ENCODE measurements around the gene KLF2. TPM values are rescaled to one million over a fixed set of nuclear protein-coding genes. Genes with fewer than 3 reads are reported as not detected.

The KLF2 gene
- total RNA-seq, 4 donors from 2014 or later = 64.9 to 74.1 (median 68.5) TPM

GRCh38 chr19:16373079-16373478, 48.5 kb downstream of the KLF2 start:
- intact Hi-C loops (cut with DNase I) = no loop called here
- Histone ChIP-seq H3K27ac (replicated peaks in 1 of 4) (peak overlapping the region; percentile 42 to 77 (median 62)), H3K4me1 (peaks cover 47 to 70% (median 59%) of the 10 kb centered on the region in 4 donors), H3K4me3 (no peak overlapping the region), H3K36me3 (peaks cover 16 to 60% (median 46%) of the 10 kb centered on the region in 4 donors), H3K9me3 (no peaks in the 10 kb centered on the region), H3K27me3 (no peaks in the 10 kb centered on the region)
- TF ChIP-seq POLR2AphosphoS5 (IDR thresholded peaks at IDR 0.05) (no peak), EP300 (IDR thresholded peaks at IDR 0.05) (no peak), POLR2A (IDR thresholded peaks at IDR 0.05; ENCODE audit: low read depth) (no peak)
- TF ChIP-seq, protein P1, sequence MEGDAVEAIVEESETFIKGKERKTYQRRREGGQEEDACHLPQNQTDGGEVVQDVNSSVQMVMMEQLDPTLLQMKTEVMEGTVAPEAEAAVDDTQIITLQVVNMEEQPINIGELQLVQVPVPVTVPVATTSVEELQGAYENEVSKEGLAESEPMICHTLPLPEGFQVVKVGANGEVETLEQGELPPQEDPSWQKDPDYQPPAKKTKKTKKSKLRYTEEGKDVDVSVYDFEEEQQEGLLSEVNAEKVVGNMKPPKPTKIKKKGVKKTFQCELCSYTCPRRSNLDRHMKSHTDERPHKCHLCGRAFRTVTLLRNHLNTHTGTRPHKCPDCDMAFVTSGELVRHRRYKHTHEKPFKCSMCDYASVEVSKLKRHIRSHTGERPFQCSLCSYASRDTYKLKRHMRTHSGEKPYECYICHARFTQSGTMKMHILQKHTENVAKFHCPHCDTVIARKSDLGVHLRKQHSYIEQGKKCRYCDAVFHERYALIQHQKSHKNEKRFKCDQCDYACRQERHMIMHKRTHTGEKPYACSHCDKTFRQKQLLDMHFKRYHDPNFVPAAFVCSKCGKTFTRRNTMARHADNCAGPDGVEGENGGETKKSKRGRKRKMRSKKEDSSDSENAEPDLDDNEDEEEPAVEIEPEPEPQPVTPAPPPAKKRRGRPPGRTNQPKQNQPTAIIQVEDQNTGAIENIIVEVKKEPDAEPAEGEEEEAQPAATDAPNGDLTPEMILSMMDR (IDR thresholded peaks at IDR 0.05) = no peak
- WGBS = 87% methylated on average over 12 of the region's 12 CpGs
- DNase-seq (ENCODE audit: extremely low spot score) = no peak

- no peaks in the 10 kb centered on the region for H3K9me3 ChIP-seq
- peaks cover 16 to 60% (median 49%) of the 10 kb centered on the region in 4 donors for H3K36me3 ChIP-seq
- intact Hi-C loops (cut with DNase I) = no loop called here
- peak overlapping the region; percentile 42 to 77 (median 62) for H3K27ac ChIP-seq (replicated peaks in 1 of 4)
- no peak for DNase-seq (ENCODE audit: extremely low spot score)
- no peak for TF ChIP-seq EP300 (IDR thresholded peaks at IDR 0.05)
- TF ChIP-seq POLR2AphosphoS5 (IDR thresholded peaks at IDR 0.05) = peak; percentile 34 to 76
- H3K4me1 ChIP-seq = peaks cover 47 to 70% (median 59%) of the 10 kb centered on the region in 4 donors
- WGBS = 59% methylated on average over 12 of the region's 12 CpGs
- H3K27me3 ChIP-seq = no peaks in the 10 kb centered on the region
- H3K4me3 ChIP-seq = no peak overlapping the region
Observed at GRCh38 chr19:16373532-16373931, 48.9 kb downstream of the KLF2 start.

DNA sequence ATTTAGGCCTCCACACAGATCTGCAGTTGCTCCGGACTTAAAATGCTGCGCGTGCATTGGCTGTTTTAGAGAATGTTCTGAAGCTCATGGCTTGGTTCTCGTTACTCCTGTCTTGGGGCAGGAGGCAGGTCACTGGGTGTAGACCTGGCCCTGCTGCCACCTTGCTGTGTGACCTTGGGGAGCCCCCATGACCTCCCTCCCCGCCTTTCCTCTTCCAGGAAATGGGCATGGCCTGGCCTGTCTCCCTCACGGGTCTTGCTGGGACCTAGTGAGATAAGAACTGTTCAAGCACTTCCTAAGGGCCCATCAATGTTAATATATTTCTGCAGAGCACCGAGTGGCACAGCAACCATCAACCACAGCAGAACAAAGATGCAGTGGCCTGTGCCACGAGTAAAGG, 49.4 kb downstream of the KLF2 start:
- H3K27ac ChIP-seq (replicated peaks in 1 of 4) = peak overlapping the region in 3 of 4 donors; percentile 27 to 77 (median 63)
- H3K9me3 ChIP-seq = no peaks in the 10 kb centered on the region
- 71% methylated on average over 7 of the region's 8 CpGs for WGBS
- DNase-seq (ENCODE audit: extremely low spot score) = no peak
- H3K4me3 ChIP-seq = no peak overlapping the region
- peaks cover 47 to 70% (median 59%) of the 10 kb centered on the region in 4 donors for H3K4me1 ChIP-seq
- intact Hi-C loops (cut with DNase I) = no loop called here
- peaks cover 16 to 60% (median 49%) of the 10 kb centered on the region in 4 donors for H3K36me3 ChIP-seq
- TF ChIP-seq, protein P1 (IDR thresholded peaks at IDR 0.05) = no peak
- TF ChIP-seq EP300 (IDR thresholded peaks at IDR 0.05) = no peak
- no peak for TF ChIP-seq POLR2A (IDR thresholded peaks at IDR 0.05; ENCODE audit: low read depth)
- TF ChIP-seq POLR2AphosphoS5 (IDR thresholded peaks at IDR 0.05) = no peak
- no peaks in the 10 kb centered on the region for H3K27me3 ChIP-seq

DNA sequence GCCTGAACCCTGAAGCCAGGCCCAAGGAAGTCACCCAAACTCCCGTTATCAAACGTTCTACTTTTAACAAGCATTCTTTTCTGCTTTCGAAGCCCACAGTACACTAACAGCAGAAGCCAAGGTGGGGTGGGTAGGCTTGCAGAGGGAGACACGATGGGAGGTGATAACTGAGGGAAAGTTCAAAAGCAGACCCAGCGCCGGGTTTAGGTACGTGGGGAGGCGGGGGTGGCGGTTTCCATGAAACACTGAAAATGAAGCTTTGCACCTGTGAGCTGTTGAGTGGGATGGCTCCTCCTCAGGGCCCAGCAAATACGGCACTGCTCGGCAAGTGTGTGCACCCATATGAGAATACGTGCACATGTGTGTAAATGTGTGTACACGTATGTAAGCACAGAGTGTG, 49.8 kb downstream of the KLF2 start:
- peaks cover 47 to 69% (median 58%) of the 10 kb centered on the region in 4 donors for H3K4me1 ChIP-seq

GRCh38 chr19:16375157-16375935, 50.7 kb downstream of the KLF2 start:
- 97% methylated on average over 14 of the region's 14 CpGs for WGBS
- H3K4me1 ChIP-seq = peaks cover 44 to 62% (median 54%) of the 10 kb centered on the region in 4 donors
- peaks cover 16 to 59% (median 49%) of the 10 kb centered on the region in 4 donors for H3K36me3 ChIP-seq
- intact Hi-C loops (cut with DNase I) = no loop called here
- DNase-seq (ENCODE audit: extremely low spot score) = no peak
- H3K4me3 ChIP-seq = no peak overlapping the region
- H3K27ac ChIP-seq (replicated peaks in 1 of 4) = no peak overlapping the region
- no peaks in the 10 kb centered on the region for H3K27me3 ChIP-seq
- H3K9me3 ChIP-seq = no peaks in the 10 kb centered on the region
- no peak for TF ChIP-seq POLR2A (IDR thresholded peaks at IDR 0.05; ENCODE audit: low read depth)
- TF ChIP-seq, protein P1 (IDR thresholded peaks at IDR 0.05) = no peak
- no peak for TF ChIP-seq POLR2AphosphoS5 (IDR thresholded peaks at IDR 0.05)
- no peak for TF ChIP-seq EP300 (IDR thresholded peaks at IDR 0.05)

More for the DNA sequence above, 49.8 kb downstream of the KLF2 start:
- peaks cover 16 to 60% (median 49%) of the 10 kb centered on the region in 4 donors for H3K36me3 ChIP-seq
- H3K27me3 ChIP-seq = no peaks in the 10 kb centered on the region
- no peaks in the 10 kb centered on the region for H3K9me3 ChIP-seq
- TF ChIP-seq POLR2AphosphoS5 (IDR thresholded peaks at IDR 0.05) (no peak), EP300 (IDR thresholded peaks at IDR 0.05) (no peak), POLR2A (IDR thresholded peaks at IDR 0.05; ENCODE audit: low read depth) (no peak)
- TF ChIP-seq, protein P1 (IDR thresholded peaks at IDR 0.05) = no peak
- no peak for DNase-seq (ENCODE audit: extremely low spot score)
- intact Hi-C loops (cut with DNase I) = no loop called here
- no peak overlapping the region for H3K4me3 ChIP-seq
- peak overlapping the region in 3 of 4 donors; percentile 27 to 77 (median 63) for H3K27ac ChIP-seq (replicated peaks in 1 of 4)
- 85% methylated on average over 13 of the region's 13 CpGs for WGBS
